IPS-NIHi11 (cell line): Measurements from ENCODE around the gene DENND4A.
A peak's percentile ranks its signal among the peaks of the same experiment; 100 is the strongest.

Experiments
- DNase-seq: peaks from one replicate; pipeline ENCODE4 v3.0.0; 2012; ENCODE audit warnings: mixed read lengths, low spot score

Gene DENND4A

GRCh38 chr15:65666257-65666656, 125.8 kb downstream of the DENND4A start:
- no peak for DNase-seq

GRCh38 chr15:65663521-65663920, 128.6 kb downstream of the DENND4A start:
- no peak for DNase-seq

- no peak for DNase-seq
Measured at GRCh38 chr15:65660927-65661326, 131.2 kb downstream of the DENND4A start.

- no peak for DNase-seq
Measured at GRCh38 chr15:65659502-65660052, 132.5 kb downstream of the DENND4A start.

- DNase-seq: no peak
Measured at GRCh38 chr15:65655457-65655856, 136.6 kb downstream of the DENND4A start.

- no peak for DNase-seq
Measured at GRCh38 chr15:65655026-65655425, 137.1 kb downstream of the DENND4A start.

- no peak for DNase-seq
Measured at GRCh38 chr15:65653801-65654521, 138.1 kb downstream of the DENND4A start.

- DNase-seq: no peak
Measured at GRCh38 chr15:65653341-65653740, 138.8 kb downstream of the DENND4A start.

GRCh38 chr15:65651831-65652749, 140.0 kb downstream of the DENND4A start:
- DNase-seq: no peak

GRCh38 chr15:65651042-65651322, 141.1 kb downstream of the DENND4A start:
- no peak for DNase-seq

- DNase-seq: no peak
Measured at GRCh38 chr15:65650312-65651041, 141.6 kb downstream of the DENND4A start.

GRCh38 chr15:65646486-65646885, 145.6 kb downstream of the DENND4A start:
- DNase-seq: no peak

- DNase-seq: no peak
Measured at GRCh38 chr15:65645392-65645791, 146.7 kb downstream of the DENND4A start.

- no peak for DNase-seq
Measured at GRCh38 chr15:65644282-65644681, 147.8 kb downstream of the DENND4A start.

GRCh38 chr15:65642594-65642993, 149.5 kb downstream of the DENND4A start:
- no peak for DNase-seq

- DNase-seq: no peak
Measured at GRCh38 chr15:65641768-65642475, 150.2 kb downstream of the DENND4A start.

- no peak for DNase-seq
Measured at GRCh38 chr15:65639509-65639908, 152.6 kb downstream of the DENND4A start.

GRCh38 chr15:65638681-65639089, 153.4 kb downstream of the DENND4A start:
- DNase-seq: peak; percentile 86

- no peak for DNase-seq
Measured at GRCh38 chr15:65638109-65638508, 154.0 kb downstream of the DENND4A start.

- DNase-seq: no peak
Measured at GRCh38 chr15:65634356-65634755, 157.7 kb downstream of the DENND4A start.

- DNase-seq: no peak
Measured at GRCh38 chr15:65633752-65634151, 158.3 kb downstream of the DENND4A start.
